Activated CD4-positive, alpha-beta T cell treated with anti-CD3 and anti-CD28 coated beads, Interleukin-2, amount 50 U/mL, for 48 hours (primary cell): ENCODE measurements around the gene TDP1.

Experiments
- DNase-seq, 2 experiments: peaks; one replicate each; pipeline ENCODE4 v3.0.0-alpha.2; 2020

The TDP1 gene

DNA sequence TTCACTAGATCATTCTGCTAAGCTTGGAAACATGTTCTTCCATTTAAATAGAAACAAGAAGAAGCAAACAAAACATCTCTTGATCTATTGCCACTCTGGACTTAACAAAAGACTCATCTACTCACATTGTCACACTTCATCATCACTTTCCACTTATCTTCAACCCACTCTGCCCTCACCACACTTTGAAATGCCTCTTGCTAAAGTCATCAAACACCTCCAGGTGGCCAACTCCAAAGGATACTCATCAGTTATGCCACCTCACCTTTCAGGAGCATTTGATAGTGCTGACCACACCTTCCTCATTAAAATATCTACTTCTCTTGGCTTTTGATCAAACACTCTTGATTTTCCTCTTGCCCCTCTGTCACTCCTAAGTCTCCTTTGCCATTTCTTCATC is 8.4 kb upstream of the TDP1 start:
- no peak for DNase-seq

DNA sequence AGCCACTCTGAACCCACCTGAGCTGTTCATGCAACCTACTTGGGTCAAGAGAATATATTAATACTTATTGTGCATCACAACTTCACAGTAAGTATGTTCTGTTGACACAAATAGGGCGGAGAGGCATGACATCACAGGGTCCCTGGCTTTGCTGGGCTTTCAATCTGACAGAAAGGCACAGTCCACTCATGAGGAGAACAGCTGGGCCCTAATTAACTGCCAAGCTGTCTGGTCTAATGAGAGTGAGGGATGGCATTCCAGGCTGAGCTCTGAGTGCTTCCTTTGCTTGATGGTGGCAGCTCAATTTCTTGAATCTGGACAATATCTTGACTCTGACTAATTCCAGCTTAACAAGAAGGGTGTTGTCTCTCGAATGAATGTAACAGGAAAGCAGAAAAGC is 3.2 kb upstream of the TDP1 start:
- no peak for DNase-seq

DNA sequence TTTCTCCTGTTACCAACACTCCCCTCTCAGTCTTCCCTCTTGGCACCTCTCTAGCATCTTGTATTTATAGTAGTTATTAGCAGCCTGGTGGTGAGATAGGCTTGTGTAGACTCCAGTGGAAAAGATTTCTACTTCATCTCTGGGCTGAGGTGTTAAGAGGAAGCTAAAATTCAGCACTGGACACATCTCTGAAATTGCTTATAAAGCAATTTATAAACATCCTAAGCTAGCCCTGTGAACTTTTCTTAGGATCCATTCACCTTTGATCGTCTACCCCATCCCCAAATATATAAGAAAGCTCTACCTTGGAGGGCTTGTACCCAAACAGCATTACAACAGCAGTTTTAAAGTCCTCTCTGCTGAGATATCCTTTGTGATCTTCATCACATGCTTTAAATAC is 2.1 kb upstream of the TDP1 start:
- DNase-seq, result no peak

DNA sequence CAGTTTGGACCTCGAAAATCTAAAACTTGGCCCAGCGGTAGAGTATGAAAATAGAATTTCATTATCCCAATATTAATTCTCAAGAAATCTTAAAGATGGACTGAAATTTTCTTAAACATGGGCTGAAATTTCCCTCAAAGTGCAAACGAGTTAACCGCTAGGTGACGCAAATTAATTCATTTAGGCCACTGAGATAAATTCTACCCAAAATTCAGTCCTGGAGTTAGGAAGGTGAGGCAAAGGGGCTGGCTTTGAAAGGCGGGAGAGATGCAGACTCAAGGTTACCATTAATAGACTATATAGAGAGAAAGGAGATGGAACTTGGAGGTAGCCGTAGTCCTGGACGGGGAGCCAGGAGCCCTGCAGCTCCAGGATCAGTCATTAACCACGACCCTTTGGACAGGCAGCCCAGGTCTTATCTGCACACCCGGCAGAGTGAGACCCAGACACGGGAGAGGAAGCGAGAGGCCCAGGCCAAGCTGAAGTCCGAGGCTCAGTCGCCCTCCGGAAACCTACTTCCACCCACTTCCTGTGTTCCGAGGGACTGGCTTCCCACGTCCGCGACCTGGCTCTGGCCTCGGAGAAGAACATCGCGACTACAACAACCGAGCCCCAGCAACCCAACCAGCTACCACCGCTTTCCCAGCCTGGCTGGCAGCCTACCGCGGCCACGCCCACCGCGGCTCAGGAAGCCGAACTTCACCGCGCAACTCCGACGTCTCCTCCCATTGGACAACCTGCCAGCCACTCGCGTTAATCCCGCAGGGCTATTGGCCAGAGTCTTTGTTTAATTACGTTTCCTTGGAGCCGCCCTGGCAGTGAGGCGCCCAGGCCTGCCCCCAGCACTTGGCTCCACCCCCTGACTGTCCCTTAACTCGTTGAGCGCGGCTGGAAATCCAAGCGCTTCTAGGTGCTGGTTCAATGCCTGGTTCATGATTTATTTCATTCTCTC is 1.4 kb upstream of the TDP1 start, which contains the start of gene EFCAB11:
Gene EFCAB11, minus strand, starts transcription at position 661 of the 952 bp plus-strand sequence. Its CDS starts 70 bp downstream, at position 591.
- DNase-seq, result peak; percentile 93 to 95

GRCh38 chr14:89955022-89955744 is 544 bp upstream of the TDP1 start:
- no peak for DNase-seq

GRCh38 chr14:89956661-89957009 is 908 bp downstream of the TDP1 start:
- DNase-seq, result no peak

DNA sequence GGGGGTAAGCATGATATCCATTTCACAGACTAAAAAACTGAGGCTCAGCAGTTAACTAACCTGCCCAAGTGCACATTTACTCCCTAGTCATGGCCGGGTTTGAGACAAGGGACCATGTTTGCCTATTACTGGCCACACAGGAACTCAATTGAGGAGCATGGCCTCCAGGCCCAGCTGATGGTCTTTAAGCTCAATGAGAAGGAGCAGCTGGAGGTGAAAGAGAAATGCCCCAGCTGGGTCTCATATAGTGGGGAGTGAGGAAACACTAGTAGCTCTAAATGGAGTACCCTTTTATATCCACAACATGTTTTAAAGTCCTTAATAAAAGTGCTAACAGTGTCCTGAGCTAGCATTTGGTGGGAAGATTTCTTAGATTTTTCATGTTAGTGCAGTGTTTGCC is 1.6 kb downstream of the TDP1 start:
- DNase-seq, result no peak

- DNase-seq, result peak in 1 of 2 experiments; percentile 13
These were observed 2.1 kb downstream of the TDP1 start for GRCh38 chr14:89957791-89958190.

GRCh38 chr14:89958966-89959365 is 3.2 kb downstream of the TDP1 start:
- DNase-seq, result no peak

GRCh38 chr14:89959853-89960445 is 4.2 kb downstream of the TDP1 start:
- no peak for DNase-seq

- no peak for DNase-seq
These were observed 5.2 kb downstream of the TDP1 start for GRCh38 chr14:89960914-89961313.

- DNase-seq, result no peak
These were observed 7.7 kb downstream of the TDP1 start for GRCh38 chr14:89963288-89963978.

- no peak for DNase-seq
These were observed 10.1 kb downstream of the TDP1 start for GRCh38 chr14:89965839-89966238.

GRCh38 chr14:89973234-89973823 is 17.6 kb downstream of the TDP1 start:
- peak; percentile 53 to 64 for DNase-seq

- no peak for DNase-seq
These were observed 21.9 kb downstream of the TDP1 start for GRCh38 chr14:89977668-89978067.

GRCh38 chr14:89978656-89979055 is 22.9 kb downstream of the TDP1 start:
- DNase-seq, result no peak

DNA sequence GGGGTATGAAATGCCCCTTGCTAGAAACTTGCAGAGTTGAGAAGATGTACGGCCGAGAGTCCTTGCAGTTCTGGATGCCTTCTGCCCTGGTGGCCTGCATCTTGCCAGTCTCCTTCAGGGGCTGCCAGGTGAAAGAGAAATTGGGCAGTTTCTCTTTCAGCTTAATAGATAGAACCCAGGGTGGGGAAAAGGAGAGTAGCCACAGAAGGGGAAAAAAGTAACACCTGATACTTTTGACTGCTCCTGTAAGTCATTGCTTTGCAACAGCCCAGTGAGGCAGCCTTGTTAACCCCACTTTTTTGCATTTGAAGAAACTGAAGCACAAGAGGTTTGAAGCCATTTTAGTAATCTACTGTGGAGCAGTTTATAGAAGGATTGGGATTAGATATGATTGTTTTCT is 27.6 kb downstream of the TDP1 start:
- no peak for DNase-seq

- DNase-seq, result no peak
These were observed 30.9 kb downstream of the TDP1 start for GRCh38 chr14:89986462-89987160.

- DNase-seq, result no peak
These were observed 31.4 kb downstream of the TDP1 start for GRCh38 chr14:89987161-89987475.

DNA sequence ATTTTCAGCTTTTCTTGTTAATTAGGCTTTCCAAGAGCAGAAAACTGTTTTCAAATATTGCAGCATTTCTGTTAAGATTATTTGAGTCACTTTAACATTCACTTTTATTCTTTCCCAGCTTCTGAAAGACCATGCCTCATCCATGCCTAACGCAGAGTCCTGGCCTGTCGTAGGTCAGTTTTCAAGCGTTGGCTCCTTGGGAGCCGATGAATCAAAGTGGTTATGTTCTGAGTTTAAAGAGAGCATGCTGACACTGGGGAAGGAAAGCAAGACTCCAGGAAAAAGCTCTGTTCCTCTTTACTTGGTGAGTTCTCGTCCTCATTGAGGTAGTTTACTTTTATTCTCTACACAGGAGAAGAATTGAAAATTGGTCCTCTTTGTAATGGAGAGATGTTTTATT is 33.1 kb downstream of the TDP1 start:
- DNase-seq, result no peak

- no peak for DNase-seq
These were observed 34.5 kb downstream of the TDP1 start for GRCh38 chr14:89990218-89990617.

GRCh38 chr14:89990623-89991275 is 35.0 kb downstream of the TDP1 start:
- DNase-seq, result no peak
